SJSA1 (cell line): ENCODE data around the gene PDE9A. TPM values are rescaled to one million over a fixed set of nuclear protein-coding genes. Genes with fewer than 3 reads are reported as not detected.
A peak's percentile ranks its signal among the peaks of the same experiment; 100 is the strongest.

Source experiments
- DNase-seq, 2 experiments: peaks; one replicate each; pipeline ENCODE4 v3.0.0-alpha.2; 2015 to 2020; ENCODE audit warnings: low spot score in 2 of 2, low read depth in 1 of 2
- H3K27ac ChIP-seq: fragments of 250-450 bp; sonication (Bioruptor Pico); 2 replicates; pipeline ENCODE4 v1.5.1; 2020; ENCODE audit warnings: mild to moderate bottlenecking, moderate library complexity
- H3K27me3 ChIP-seq: fragments of 250-450 bp; sonication (Bioruptor Pico); replicated peaks from 2 replicates; pipeline ENCODE4 v1.5.1; 2020; ENCODE audit warnings: mild to moderate bottlenecking, moderate library complexity
- H3K36me3 ChIP-seq: fragments of 250-450 bp; sonication (Bioruptor Pico); 2 replicates; pipeline ENCODE4 v1.5.1; 2020; ENCODE audit warnings: mild to moderate bottlenecking
- H3K4me1 ChIP-seq: fragments of 250-450 bp; sonication (Bioruptor Pico); replicated peaks from 2 replicates; pipeline ENCODE4 v1.6.1; 2021; ENCODE audit warnings: mild to moderate bottlenecking
- H3K4me3 ChIP-seq: fragments of 250-450 bp; sonication (Bioruptor Pico); 2 replicates; pipeline ENCODE4 v1.5.1; 2020; ENCODE audit warnings: mild to moderate bottlenecking
- H3K9me3 ChIP-seq: fragments of 250-450 bp; sonication (Bioruptor Pico); replicated peaks from 2 replicates; pipeline ENCODE4 v1.5.1; 2020; ENCODE audit warnings: mild to moderate bottlenecking
- total RNA-seq: library from RNA; depleted of rRNA; stranded (reverse); fragments of >200 nt; shearing (Covaris generic); gene quantifications from 2 replicates; pipeline ENCODE4 v1.2.3, GENCODE V29; 2014

PDE9A gene
- total RNA-seq, 1 experiment from 2014 or later, result 10.3 TPM

DNA sequence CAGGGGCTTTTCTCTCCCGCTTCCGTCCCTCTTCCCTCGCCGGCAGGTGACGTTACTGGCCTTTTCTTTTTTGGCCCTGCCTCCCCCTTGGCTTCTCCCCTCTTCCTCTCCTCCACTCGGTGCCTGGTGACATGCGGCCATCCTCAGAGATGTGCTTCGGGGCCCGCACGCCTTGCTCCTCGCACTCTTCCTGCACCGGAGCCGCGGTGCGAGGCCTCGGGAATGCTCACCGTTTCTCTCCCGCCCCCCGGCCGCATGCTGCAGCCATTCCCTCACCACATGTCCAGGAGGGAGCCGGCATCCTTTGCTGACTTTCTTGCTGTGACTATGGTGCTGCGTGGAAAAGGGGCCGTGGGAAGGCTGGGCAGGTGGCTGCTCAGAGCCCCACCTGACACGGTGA, 39.3 kb downstream of the PDE9A start:
- Histone ChIP-seq H3K9me3 (no peaks in the 10 kb centered on the region), H3K27me3 (no peaks in the 10 kb centered on the region), H3K27ac (no peak overlapping the region), H3K4me1 (no peaks in the 10 kb centered on the region), H3K4me3 (no peak overlapping the region), H3K36me3 (no peaks in the 10 kb centered on the region)
- no peak for DNase-seq

DNA sequence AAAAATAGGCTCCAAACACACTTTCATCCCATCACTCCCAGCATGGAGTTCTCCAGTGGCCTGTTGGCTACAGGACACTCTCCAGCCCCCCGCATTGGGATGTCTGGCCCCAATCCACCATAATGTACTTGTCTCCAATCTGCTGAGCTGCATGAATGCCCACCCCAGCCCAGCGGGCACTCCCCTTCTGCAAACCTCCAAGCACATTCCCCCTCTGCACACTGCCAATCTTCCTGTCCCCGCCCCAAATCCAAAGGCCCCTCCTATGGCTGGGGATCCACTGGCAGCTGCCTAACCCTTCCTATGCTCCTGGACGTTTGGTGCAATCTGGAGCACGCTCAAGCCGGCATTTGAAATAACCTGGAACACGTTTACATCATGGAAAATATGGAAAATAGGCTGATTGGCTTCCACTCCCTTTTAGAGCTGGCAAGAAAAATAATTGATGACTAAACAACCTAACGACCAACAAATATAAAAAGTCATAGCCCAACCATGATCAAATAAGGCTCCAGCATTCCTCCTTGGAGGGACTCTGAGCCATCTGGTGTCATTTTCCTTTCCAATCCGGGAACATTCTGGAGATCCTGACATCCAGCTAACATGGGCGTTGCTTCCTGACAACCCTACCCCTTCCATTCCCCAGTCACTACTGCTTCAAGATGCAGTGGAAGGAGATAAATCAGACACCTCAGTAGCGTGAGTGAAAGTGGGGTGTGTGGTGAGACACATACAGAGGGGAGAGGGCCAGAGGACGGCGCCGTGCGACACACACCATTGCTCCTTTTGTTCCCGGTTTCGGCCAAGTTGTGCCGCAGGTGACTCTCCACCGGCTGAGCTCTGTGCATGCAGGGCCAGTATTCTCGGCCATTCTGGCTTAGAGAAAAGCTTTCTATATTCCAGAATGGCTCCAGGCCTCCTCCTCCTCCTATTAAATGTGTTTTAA, 41.6 kb downstream of the PDE9A start:
- Histone ChIP-seq H3K4me3 (no peak overlapping the region), H3K27ac (no peak overlapping the region), H3K27me3 (no peaks in the 10 kb centered on the region), H3K9me3 (no peaks in the 10 kb centered on the region), H3K4me1 (no peaks in the 10 kb centered on the region), H3K36me3 (no peaks in the 10 kb centered on the region)
- DNase-seq, result no peak

DNA sequence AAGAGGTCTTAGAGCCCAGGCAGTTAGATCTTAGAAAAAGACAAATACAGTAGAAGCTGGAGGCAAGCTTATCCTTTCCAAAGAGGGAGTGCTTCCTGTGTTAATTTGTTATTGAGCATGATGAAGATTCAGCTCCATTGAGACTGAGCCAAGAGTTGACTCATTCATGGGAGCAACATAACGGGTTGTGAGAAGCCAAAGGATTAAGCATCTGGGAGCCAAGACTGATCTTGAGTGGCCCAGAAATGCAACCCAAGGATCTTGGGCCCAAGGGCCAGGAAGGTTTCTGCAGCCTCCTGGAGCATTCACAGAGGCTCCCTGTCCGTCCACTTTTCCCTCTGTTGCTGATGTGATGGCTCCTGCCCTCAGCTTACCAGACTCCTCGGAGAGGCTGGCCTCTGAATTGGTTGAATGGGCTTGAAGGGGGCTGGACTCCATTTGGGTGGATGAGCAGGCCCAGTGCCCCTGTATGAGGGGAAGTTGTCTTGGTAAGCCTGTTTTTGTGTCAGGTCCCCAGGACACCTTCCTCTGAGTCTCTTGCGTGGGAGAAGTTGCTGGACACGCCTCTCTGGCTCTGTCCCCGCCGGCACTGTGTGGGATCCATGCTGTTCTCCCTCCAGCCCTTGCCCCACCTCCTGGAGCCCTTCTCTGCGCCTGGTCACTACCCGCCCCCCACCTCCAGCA, 42.4 kb downstream of the PDE9A start:
- H3K27me3 ChIP-seq, result no peaks in the 10 kb centered on the region; the same call in 1 of the 2 replicates
- no peaks in the 10 kb centered on the region for H3K36me3 ChIP-seq
- no peaks in the 10 kb centered on the region for H3K4me1 ChIP-seq
- no peak overlapping the region for H3K4me3 ChIP-seq
- H3K27ac ChIP-seq, result no peak overlapping the region
- DNase-seq, result no peak
- no peaks in the 10 kb centered on the region for H3K9me3 ChIP-seq

DNA sequence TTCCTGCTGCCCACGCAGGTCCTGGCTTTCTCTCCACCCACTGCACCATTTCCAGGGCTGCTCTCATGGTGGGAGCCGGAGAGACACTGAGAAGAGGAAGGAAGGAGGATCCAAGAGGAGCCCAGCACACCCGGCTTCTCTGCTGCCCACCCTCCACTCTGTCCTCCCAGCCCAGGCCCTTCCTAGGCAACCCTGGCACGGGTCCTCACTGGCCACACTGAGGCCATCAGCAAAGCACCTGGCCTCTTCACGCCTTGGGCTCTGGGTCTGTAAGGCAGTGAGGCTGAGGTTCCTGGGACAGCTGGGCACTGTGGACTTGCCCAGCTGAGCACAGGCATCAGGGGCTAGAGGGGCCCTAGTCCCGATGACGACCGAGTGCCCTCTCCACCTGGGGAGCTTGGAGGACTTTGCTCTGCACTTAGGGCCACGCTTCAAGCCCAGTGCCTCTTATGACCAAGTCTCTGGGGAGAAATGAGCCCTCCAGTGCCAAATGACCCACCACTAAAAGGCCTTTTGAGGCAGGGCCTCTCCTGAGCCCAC, 43.1 kb downstream of the PDE9A start:
- Histone ChIP-seq H3K4me1 (no peaks in the 10 kb centered on the region), H3K27ac (no peak overlapping the region), H3K36me3 (no peaks in the 10 kb centered on the region), H3K9me3 (no peaks in the 10 kb centered on the region), H3K4me3 (no peak overlapping the region), H3K27me3 (no peaks in the 10 kb centered on the region; the same call in 1 of the 2 replicates)
- no peak for DNase-seq

DNA sequence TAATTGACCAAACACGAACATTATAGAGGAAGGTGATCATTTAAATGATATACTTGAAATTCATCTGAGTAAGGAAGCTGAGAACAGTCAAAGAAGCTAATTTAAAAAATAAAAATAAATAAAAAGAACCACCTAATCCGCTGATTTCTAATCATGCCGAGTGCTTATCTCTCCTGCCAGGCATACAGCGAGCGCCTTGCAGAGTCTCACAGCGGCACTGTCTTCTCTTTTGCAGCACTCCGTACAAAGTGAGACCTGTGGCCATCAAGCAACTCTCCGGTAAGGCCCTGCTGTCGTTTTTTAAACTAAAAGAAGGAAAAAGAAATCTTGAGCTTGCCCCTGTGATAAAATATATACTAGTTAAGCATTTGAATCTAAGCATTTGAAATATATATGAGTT, 45.3 kb downstream of the PDE9A start:
- DNase-seq, result no peak
- Histone ChIP-seq H3K27me3 (no peaks in the 10 kb centered on the region; the same call in 1 of the 2 replicates), H3K27ac (no peak overlapping the region), H3K36me3 (no peaks in the 10 kb centered on the region), H3K9me3 (0 out of 2 replicates have a peak, but pooled peaks cover 2% of the 10 kb centered on the region), H3K4me3 (no peak overlapping the region), H3K4me1 (no peaks in the 10 kb centered on the region)

DNA sequence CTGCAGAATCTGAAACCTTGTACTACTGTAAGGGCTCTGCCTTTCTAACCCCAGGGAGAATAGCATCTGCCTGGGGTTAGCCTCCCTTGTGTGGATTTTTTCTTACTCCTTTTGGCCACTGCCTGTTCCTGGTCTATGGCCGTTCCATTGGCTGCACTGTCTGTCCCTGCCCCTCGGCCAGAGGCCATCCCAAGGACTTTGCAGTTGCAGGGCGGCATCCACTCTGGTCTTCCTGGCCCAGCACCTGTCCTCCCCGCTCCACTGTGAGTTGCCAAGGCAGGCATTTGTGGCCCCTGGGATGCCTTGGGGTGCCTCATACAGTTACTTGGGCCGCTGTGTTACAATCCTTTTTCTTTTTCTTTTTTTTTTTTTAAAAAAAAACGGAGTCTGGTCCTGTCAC, 45.8 kb downstream of the PDE9A start:
- no peak for DNase-seq

DNA sequence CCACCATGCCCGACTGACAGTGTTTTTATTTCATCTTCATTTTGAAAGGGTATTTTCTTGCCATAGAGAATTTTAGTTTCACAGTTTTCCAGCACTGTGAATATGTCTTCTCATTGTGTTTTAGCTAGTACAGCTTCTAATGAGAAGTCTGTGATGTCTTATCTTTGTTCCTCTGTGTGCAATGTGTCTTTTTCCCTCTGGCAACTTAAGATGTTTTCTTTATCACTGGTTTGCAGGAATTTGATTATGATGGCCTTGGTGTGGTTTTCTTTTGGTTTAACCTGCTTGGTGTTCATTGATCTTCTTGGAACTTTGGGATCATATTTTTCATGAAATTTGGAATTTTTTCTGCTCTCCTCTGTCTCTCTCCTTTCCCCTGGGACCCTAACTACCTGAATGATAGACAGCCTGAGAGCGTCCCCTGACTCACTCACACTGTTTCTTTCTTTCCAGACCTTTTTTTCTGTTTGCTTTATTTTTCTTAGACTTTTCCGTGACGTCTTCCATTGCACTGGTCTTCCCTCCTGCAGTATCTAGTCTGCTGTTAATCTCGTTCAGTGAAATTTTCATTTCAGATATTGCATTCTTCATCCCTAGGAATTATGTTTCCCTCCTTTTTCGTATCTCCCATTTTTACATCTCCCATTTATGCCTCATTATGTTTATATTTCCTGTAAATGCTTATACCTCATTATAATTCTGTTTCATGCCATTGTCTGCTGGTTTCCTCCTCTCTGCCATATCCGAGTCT, 48.5 kb downstream of the PDE9A start:
- Histone ChIP-seq H3K4me1 (no peaks in the 10 kb centered on the region), H3K27ac (no peak overlapping the region), H3K27me3 (no peaks in the 10 kb centered on the region; the same call in 1 of the 2 replicates), H3K4me3 (no peak overlapping the region), H3K36me3 (no peaks in the 10 kb centered on the region), H3K9me3 (0 out of 2 replicates have a peak, but pooled peaks cover 2% of the 10 kb centered on the region)
- no peak for DNase-seq

More for the DNA sequence above, 45.8 kb downstream of the PDE9A start:
- no peak overlapping the region for H3K4me3 ChIP-seq
- no peaks in the 10 kb centered on the region for H3K4me1 ChIP-seq
- no peaks in the 10 kb centered on the region; the same call in 1 of the 2 replicates for H3K27me3 ChIP-seq
- H3K36me3 ChIP-seq, result no peaks in the 10 kb centered on the region
- no peak overlapping the region for H3K27ac ChIP-seq
- H3K9me3 ChIP-seq, result 0 out of 2 replicates have a peak, but pooled peaks cover 2% of the 10 kb centered on the region

DNA sequence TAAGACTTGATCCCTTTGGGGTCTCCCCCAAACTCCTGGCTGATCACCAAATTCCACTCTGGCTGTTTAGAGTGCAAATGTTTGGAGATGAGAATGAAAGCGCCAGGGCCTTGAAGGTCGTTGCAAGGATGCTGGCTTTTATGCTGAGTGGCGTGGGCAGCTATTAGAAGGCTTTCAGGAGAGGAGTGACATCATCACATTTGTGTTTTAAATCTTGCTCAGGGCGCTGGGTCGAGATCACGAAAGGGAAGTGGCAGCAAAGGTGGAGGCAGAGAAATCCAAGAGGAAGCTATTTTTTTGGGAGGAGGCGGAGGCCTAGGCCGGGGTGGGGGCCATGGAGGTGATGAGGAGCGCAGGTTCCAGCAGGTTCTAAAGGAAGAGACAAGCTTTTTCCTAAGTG, 49.3 kb downstream of the PDE9A start:
- no peak for DNase-seq
- Histone ChIP-seq H3K4me3 (no peak overlapping the region), H3K4me1 (no peaks in the 10 kb centered on the region), H3K27ac (no peak overlapping the region), H3K27me3 (no peaks in the 10 kb centered on the region; the same call in 1 of the 2 replicates), H3K9me3 (0 out of 2 replicates have a peak, but pooled peaks cover 2% of the 10 kb centered on the region), H3K36me3 (no peaks in the 10 kb centered on the region)

DNA sequence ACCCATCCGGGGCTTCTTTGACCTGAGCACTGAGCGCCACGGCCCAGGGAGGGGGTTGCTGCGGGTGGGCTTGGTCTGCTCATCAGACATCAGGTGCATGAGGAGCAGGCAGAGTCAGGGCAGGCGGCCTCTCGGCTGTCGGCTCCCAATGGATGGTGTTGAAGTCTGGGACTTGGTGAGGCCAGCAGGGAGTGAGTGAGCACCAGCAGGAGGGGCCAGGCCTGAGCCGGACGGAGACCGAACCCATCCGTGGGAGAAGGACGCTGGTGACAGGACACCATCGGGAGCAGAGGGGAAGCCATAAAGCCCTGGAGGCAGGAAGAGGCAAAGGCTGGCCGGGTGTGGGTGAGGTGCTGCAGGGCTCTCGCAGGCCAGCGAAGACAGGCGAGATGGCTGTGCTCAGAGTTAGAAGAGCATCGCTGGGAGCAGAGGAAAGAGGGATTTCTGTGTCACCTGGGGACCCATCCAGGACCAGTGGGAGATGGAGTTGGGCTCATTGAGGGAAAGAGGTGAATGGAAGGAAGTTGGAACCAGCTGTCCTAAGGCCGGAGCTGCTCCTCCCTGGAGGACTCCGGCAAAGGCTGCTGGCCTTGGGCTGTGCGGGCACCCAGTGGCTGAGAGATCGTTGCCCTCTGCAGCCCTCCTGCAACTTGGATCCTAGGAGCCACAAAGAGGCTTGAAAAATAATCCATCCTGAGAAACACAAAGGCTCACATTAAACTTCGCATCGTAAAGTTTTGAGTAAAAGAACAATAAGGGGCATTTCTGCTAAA, 49.9 kb downstream of the PDE9A start:
- no peak overlapping the region for H3K27ac ChIP-seq
- no peaks in the 10 kb centered on the region for H3K36me3 ChIP-seq
- H3K4me1 ChIP-seq, result no peaks in the 10 kb centered on the region
- H3K4me3 ChIP-seq, result no peak overlapping the region
- no peaks in the 10 kb centered on the region; the same call in 1 of the 2 replicates for H3K27me3 ChIP-seq
- H3K9me3 ChIP-seq, result 0 out of 2 replicates have a peak, but pooled peaks cover 2% of the 10 kb centered on the region
- DNase-seq, result no peak

DNA sequence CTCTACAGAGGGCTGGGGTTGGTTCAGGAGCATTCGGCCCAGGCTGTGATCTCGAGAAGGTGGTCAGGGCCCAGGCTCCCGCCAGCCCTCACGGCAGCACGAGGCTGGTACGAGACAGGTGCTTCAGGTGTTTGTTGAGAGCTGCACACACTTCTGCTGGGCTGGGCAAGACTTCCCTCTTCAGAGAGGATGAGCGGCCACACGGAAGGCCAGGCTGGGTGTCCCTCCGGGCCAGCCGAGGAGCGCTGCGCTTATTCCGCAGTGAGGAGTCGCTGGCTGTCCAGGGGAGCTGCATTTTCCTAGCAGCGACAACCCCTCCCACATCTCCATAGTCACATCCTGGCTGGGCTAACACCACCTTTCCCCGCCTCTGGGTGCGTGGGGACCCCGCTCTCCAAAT, 50.5 kb downstream of the PDE9A start:
- Histone ChIP-seq H3K4me3 (no peak overlapping the region), H3K9me3 (0 out of 2 replicates have a peak, but pooled peaks cover 2% of the 10 kb centered on the region), H3K4me1 (no peaks in the 10 kb centered on the region), H3K27ac (no peak overlapping the region), H3K27me3 (no peaks in the 10 kb centered on the region; the same call in 1 of the 2 replicates), H3K36me3 (no peaks in the 10 kb centered on the region)
- no peak for DNase-seq

DNA sequence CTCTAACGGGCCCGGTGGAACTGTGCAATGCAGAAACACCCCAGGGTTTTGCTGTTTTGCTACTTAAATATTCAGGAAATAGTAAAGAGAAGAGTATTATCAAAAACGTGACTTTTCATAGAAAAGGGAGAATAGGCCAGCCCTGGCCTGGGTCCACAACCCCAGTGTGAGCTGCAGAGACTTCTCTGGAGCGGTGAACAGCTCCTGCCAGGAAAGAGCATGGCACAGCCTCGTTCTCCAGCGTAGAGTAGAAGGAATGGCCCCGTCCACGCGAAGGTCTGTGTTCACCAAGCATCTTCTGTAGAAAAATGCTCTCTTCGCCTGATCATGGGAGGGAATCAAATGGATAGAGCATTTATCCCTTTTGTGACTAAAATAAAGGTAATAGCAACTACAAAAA, 51.4 kb downstream of the PDE9A start:
- Histone ChIP-seq H3K9me3 (0 out of 2 replicates have a peak, but pooled peaks cover 2% of the 10 kb centered on the region), H3K27ac (no peak overlapping the region), H3K4me3 (no peak overlapping the region), H3K27me3 (no peaks in the 10 kb centered on the region; the same call in 1 of the 2 replicates), H3K4me1 (no peaks in the 10 kb centered on the region), H3K36me3 (no peaks in the 10 kb centered on the region)
- DNase-seq, result peak in 1 of 2 experiments; percentile 10

DNA sequence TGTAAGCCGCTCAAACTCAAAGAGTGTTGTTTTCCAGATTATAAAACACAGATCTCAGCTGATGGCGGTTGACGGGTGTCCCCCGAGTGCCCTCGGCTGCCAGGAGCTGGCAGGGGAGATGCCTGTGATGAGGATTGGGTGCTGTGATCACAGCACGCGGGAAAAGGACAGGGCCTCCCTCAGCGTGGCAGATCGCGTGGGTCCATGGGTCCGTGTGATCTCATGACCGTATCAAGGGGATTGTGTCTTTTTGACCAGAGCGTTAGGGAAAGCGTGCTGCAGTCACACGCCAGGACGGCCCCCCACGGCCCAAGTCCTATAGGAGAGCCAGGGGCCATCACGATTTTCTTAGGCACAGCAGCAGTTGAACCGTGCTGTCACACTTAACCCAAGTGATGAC, 51.9 kb downstream of the PDE9A start:
- Histone ChIP-seq H3K4me1 (no peaks in the 10 kb centered on the region), H3K4me3 (no peak overlapping the region), H3K9me3 (0 out of 2 replicates have a peak, but pooled peaks cover 2% of the 10 kb centered on the region), H3K36me3 (no peaks in the 10 kb centered on the region), H3K27ac (no peak overlapping the region), H3K27me3 (no peaks in the 10 kb centered on the region; the same call in 1 of the 2 replicates)
- peak in 1 of 2 experiments; percentile 30 for DNase-seq
